ENCODE results near the gene EIF4E3.

The EIF4E3 gene

GRCh38 chr3:71685686-71686085 lies 39.5 kb downstream of the EIF4E3 start:
- no peak for DNase-seq

GRCh38 chr3:71684757-71685386 lies 40.3 kb downstream of the EIF4E3 start:
- DNase-seq = no peak

GRCh38 chr3:71684046-71684756 lies 41.0 kb downstream of the EIF4E3 start:
- no peak for DNase-seq

GRCh38 chr3:71681224-71681668 lies 44.0 kb downstream of the EIF4E3 start:
- DNase-seq = no peak

- DNase-seq = no peak
These were observed 44.6 kb downstream of the EIF4E3 start for GRCh38 chr3:71680603-71681002.

GRCh38 chr3:71676931-71677330 lies 48.3 kb downstream of the EIF4E3 start:
- DNase-seq = no peak

- no peak for DNase-seq
These were observed 51.7 kb downstream of the EIF4E3 start for GRCh38 chr3:71673486-71673885.

GRCh38 chr3:71672807-71673206 lies 52.4 kb downstream of the EIF4E3 start:
- DNase-seq = no peak

- no peak for DNase-seq
These were observed 52.9 kb downstream of the EIF4E3 start for GRCh38 chr3:71672340-71672739.

GRCh38 chr3:71671216-71671845 lies 53.9 kb downstream of the EIF4E3 start:
- DNase-seq = no peak

GRCh38 chr3:71662568-71662967 lies 62.6 kb downstream of the EIF4E3 start:
- DNase-seq = no peak

GRCh38 chr3:71662056-71662455 lies 63.1 kb downstream of the EIF4E3 start:
- no peak for DNase-seq

- peak; percentile 36 for DNase-seq
These were observed 65.2 kb downstream of the EIF4E3 start for GRCh38 chr3:71659864-71660591.

GRCh38 chr3:71657831-71658530 lies 67.2 kb downstream of the EIF4E3 start:
- DNase-seq = no peak

GRCh38 chr3:71655061-71655460 lies 70.1 kb downstream of the EIF4E3 start:
- DNase-seq = no peak

- no peak for DNase-seq
These were observed 71.8 kb downstream of the EIF4E3 start for GRCh38 chr3:71653414-71653807.

- DNase-seq = peak; percentile 30
These were observed 72.3 kb downstream of the EIF4E3 start for GRCh38 chr3:71652781-71653413.

GRCh38 chr3:71651625-71652024 lies 73.6 kb downstream of the EIF4E3 start:
- no peak for DNase-seq

GRCh38 chr3:71650372-71650771 lies 74.8 kb downstream of the EIF4E3 start:
- no peak for DNase-seq

- DNase-seq = no peak
These were observed 75.4 kb downstream of the EIF4E3 start for GRCh38 chr3:71649757-71650156.

- no peak for DNase-seq
These were observed 77.5 kb downstream of the EIF4E3 start for GRCh38 chr3:71647751-71648150.

GRCh38 chr3:71646971-71647370 lies 78.2 kb downstream of the EIF4E3 start:
- DNase-seq = no peak
